ENCODE data around the gene ZNF24.

The ZNF24 gene

DNA sequence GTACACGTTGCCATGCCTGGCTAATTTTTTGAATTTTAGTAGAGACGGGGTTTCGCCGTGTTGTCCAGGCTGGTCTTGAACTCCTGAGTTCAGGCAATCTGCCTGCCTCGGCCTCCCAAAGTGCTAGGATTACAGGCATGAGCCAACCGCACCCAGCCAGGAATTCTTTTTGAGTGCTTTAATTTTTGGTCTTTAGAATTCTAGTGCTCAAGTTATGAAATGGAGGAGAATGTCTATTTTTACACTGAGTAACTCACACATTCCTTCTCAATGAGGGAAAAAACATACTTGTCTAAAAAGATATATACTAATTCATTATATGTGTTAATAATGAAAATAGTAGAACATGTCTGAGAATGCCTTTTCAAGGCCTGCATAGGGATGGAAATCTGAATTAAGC, 24.4 kb upstream of the ZNF24 start:
- H3K36me3 ChIP-seq (ENCODE audit: insufficient read depth, low read length): no peaks in the 10 kb centered on the region
- H3K4me1 ChIP-seq (ENCODE audit: insufficient read depth, low read length, severe bottlenecking): no peaks in the 10 kb centered on the region
- no peak overlapping the region for H3K27ac ChIP-seq (ENCODE audit: low read depth, low read length, poor library complexity, severe bottlenecking)
- H3K9me2 ChIP-seq (ENCODE audit: low read depth, low read length): no peaks in the 10 kb centered on the region
- H3K9ac ChIP-seq (ENCODE audit: low read length): no peak overlapping the region
- no peak overlapping the region for H2AFZ ChIP-seq (ENCODE audit: low read length)
- no peaks in the 10 kb centered on the region for H3F3A ChIP-seq (ENCODE audit: insufficient read depth, low read length)
- H3K4me2 ChIP-seq (ENCODE audit: low read length): no peak overlapping the region
- H4K20me1 ChIP-seq (ENCODE audit: insufficient read depth, low read length): no peaks in the 10 kb centered on the region
- H3K9me3 ChIP-seq (ENCODE audit: low read length): no peaks in the 10 kb centered on the region
- H3K27me3 ChIP-seq (ENCODE audit: insufficient read depth, low read length): no peaks in the 10 kb centered on the region
- H3K4me3 ChIP-seq (ENCODE audit: low read depth, low read length, poor library complexity, severe bottlenecking): no peak overlapping the region
- TF ChIP-seq, protein P1, sequence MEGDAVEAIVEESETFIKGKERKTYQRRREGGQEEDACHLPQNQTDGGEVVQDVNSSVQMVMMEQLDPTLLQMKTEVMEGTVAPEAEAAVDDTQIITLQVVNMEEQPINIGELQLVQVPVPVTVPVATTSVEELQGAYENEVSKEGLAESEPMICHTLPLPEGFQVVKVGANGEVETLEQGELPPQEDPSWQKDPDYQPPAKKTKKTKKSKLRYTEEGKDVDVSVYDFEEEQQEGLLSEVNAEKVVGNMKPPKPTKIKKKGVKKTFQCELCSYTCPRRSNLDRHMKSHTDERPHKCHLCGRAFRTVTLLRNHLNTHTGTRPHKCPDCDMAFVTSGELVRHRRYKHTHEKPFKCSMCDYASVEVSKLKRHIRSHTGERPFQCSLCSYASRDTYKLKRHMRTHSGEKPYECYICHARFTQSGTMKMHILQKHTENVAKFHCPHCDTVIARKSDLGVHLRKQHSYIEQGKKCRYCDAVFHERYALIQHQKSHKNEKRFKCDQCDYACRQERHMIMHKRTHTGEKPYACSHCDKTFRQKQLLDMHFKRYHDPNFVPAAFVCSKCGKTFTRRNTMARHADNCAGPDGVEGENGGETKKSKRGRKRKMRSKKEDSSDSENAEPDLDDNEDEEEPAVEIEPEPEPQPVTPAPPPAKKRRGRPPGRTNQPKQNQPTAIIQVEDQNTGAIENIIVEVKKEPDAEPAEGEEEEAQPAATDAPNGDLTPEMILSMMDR (IDR thresholded peaks at IDR 0.05; ENCODE audit: low read length): no peak
- no peak for TF ChIP-seq EZH2 (IDR thresholded peaks at IDR 0.05; ENCODE audit: borderline replicate concordance, low read length)
- H3K79me2 ChIP-seq (ENCODE audit: insufficient read depth, low read length): no peaks in the 10 kb centered on the region

DNA sequence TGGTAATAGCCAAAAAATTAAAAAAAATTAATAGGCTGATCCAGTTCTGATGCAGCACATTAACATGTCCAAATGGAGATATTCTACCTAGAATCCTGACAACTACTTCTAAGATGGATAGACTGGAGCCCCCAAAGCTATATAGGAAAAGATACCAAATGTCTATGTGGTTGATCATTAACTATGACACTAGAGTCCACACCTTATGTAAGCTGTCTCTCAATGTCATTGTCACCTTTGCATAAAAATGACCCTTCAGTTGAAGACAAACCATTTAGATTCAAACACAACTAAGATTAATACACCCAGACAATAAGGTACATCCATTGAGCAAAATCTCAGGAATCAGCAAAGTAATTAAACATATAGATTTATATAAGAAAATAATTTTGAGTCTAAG, 18.3 kb upstream of the ZNF24 start:
- Histone ChIP-seq H3K36me3 (ENCODE audit: insufficient read depth, low read length) (no peaks in the 10 kb centered on the region), H3K9me3 (ENCODE audit: low read length) (no peaks in the 10 kb centered on the region), H2AFZ (ENCODE audit: low read length) (no peak overlapping the region), H3K9me2 (ENCODE audit: low read depth, low read length) (no peaks in the 10 kb centered on the region), H3K4me3 (ENCODE audit: low read depth, low read length, poor library complexity, severe bottlenecking) (no peak overlapping the region), H3K9ac (ENCODE audit: low read length) (no peak overlapping the region), H3K4me2 (ENCODE audit: low read length) (no peak overlapping the region), H4K20me1 (ENCODE audit: insufficient read depth, low read length) (no peaks in the 10 kb centered on the region), H3K27ac (ENCODE audit: low read depth, low read length, poor library complexity, severe bottlenecking) (no peak overlapping the region), H3K79me2 (ENCODE audit: insufficient read depth, low read length) (no peaks in the 10 kb centered on the region), H3K27me3 (ENCODE audit: insufficient read depth, low read length) (no peaks in the 10 kb centered on the region), H3K4me1 (ENCODE audit: insufficient read depth, low read length, severe bottlenecking) (no peaks in the 10 kb centered on the region), H3F3A (ENCODE audit: insufficient read depth, low read length) (no peaks in the 10 kb centered on the region)
- no peak for TF ChIP-seq EZH2 (IDR thresholded peaks at IDR 0.05; ENCODE audit: borderline replicate concordance, low read length)
- TF ChIP-seq, protein P1 (IDR thresholded peaks at IDR 0.05; ENCODE audit: low read length): no peak

DNA sequence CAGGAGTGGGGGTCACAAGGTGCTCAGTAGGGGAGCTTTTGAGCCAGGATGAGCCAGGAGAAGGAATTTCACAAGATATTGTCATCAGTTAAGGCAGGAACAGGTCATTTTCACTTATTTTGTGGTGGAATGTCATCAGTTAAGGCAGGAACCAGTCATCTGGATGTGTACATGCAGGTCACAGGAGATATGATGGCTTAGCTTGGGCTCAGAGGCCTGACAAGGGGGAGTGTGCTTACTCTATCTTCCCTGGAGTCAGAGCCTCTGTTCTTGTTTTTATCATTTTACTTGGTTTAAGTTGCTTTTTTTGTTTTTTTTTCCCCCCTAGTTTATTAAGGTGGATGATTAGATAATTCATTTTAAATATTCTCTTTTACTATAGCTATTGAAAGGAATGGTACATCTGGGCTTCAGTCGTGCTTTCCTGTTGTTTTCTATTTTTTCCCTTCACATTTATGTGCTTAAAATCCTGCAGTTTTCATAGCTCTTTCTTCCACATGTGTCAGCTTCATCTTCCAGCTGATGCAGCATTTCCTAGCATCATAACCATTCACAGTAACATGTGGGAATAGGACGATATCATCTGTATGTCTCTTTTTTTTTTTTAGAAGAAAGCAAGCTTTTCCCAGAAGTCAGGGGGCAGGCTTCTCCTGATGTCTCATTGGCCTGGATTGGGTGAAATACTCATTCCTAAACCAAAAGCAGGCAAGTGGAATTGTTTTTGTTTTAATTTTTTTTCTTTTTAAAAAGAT, 17.5 kb upstream of the ZNF24 start:
- Histone ChIP-seq H3K4me2 (ENCODE audit: low read length) (no peak overlapping the region), H3K79me2 (ENCODE audit: insufficient read depth, low read length) (no peaks in the 10 kb centered on the region), H3K27me3 (ENCODE audit: insufficient read depth, low read length) (no peaks in the 10 kb centered on the region), H3K4me3 (ENCODE audit: low read depth, low read length, poor library complexity, severe bottlenecking) (no peak overlapping the region), H3K9me2 (ENCODE audit: low read depth, low read length) (no peaks in the 10 kb centered on the region), H2AFZ (ENCODE audit: low read length) (no peak overlapping the region), H3K36me3 (ENCODE audit: insufficient read depth, low read length) (no peaks in the 10 kb centered on the region), H4K20me1 (ENCODE audit: insufficient read depth, low read length) (no peaks in the 10 kb centered on the region), H3F3A (ENCODE audit: insufficient read depth, low read length) (no peaks in the 10 kb centered on the region), H3K9me3 (ENCODE audit: low read length) (no peaks in the 10 kb centered on the region), H3K4me1 (ENCODE audit: insufficient read depth, low read length, severe bottlenecking) (no peaks in the 10 kb centered on the region), H3K27ac (ENCODE audit: low read depth, low read length, poor library complexity, severe bottlenecking) (no peak overlapping the region), H3K9ac (ENCODE audit: low read length) (no peak overlapping the region)
- no peak for TF ChIP-seq EZH2 (IDR thresholded peaks at IDR 0.05; ENCODE audit: borderline replicate concordance, low read length)
- TF ChIP-seq, protein P1 (IDR thresholded peaks at IDR 0.05; ENCODE audit: low read length): no peak

All from OCI-LY1 (cell line).